ENCODE measurements around the gene ZNF12. TPM values are rescaled to one million over a fixed set of nuclear protein-coding genes. Genes with fewer than 3 reads are reported as not detected.

ZNF12 gene
- total and polyA plus RNA-seq, 10 of the 15 experiments (the other 5 are each of a cell fraction or from before 2014, with no cell fraction given): 6.7 to 38.1 (median 14.4) TPM

GRCh38 chr7:6691103-6691502, 15.6 kb downstream of the ZNF12 start:
- peak; percentile 93 for TF ChIP-seq KLF5 (IDR thresholded peaks at IDR 0.05; ENCODE audit: partially characterized antibody)
- TF ChIP-seq CBX5 (IDR thresholded peaks at IDR 0.05; ENCODE audit: low read depth): peak; percentile 97
- no peak for TF ChIP-seq TCF12 (IDR thresholded peaks at IDR 0.05; ENCODE audit: low read depth, low read length)
- in situ Hi-C loops (cut with MboI): loop anchor here (10.0 kb wide), 1 partner anchor 1626 kb away; no protein-coding TSS in a partner anchor
- Histone ChIP-seq H2AFZ (ENCODE audit: control insufficient read depth, low read depth, low read length) (no peak overlapping the region), H4K20me1 (ENCODE audit: control insufficient read depth, insufficient read depth) (no peaks in the 10 kb centered on the region), H3K4me3 (no peak overlapping the region), H3K36me3 (ENCODE audit: control insufficient read depth in 2 of 2, insufficient read depth in 2 of 2, low read length in 1 of 2) (peaks cover 13 to 69% of the 10 kb centered on the region in 2 experiments), H3K27me3 (replicated peaks in 1 of 2; ENCODE audit: control insufficient read depth in 2 of 2, insufficient read depth in 2 of 2, low read length in 1 of 2) (no peaks in the 10 kb centered on the region), H3K4me1 (ENCODE audit: control insufficient read depth, insufficient read depth, low read length) (no peaks in the 10 kb centered on the region), H3K4me2 (ENCODE audit: control insufficient read depth, insufficient read depth) (no peak overlapping the region), H3K79me2 (ENCODE audit: control insufficient read depth, insufficient read depth, low read length) (no peaks in the 10 kb centered on the region), H3K9me3 (replicated peaks; ENCODE audit: control insufficient read depth, insufficient read depth, low read length) (peaks cover 81% of the 10 kb centered on the region), H3K27ac (ENCODE audit: control insufficient read depth, insufficient read depth) (no peak overlapping the region), H3K9ac (ENCODE audit: control insufficient read depth, insufficient read depth, low read length) (no peak overlapping the region)
- DNase-seq (ENCODE audit: low read depth, low spot score): no peak
- no peak for ATAC-seq
- no peak for FAIRE-seq
- RAD21 ChIA-PET (ENCODE audit: unreplicated experiment): no interaction called here
- no TSS peak for BruUV-seq (replicated peaks)
- WGBS (ENCODE audit: insufficient coverage, insufficient replicate concordance, low lambda C conversion rate, missing lambda C conversion rate): 88% methylated on average over 4 of the region's 4 CpGs
- intact Hi-C loops (cut with micrococcal nuclease; ENCODE audit: unreplicated experiment): no loop called here
- POLR2A ChIA-PET: no interaction called here
- CTCF ChIA-PET: no interaction called here
- SMC1A ChIA-PET (ENCODE audit: uncharacterized antibody, unreplicated experiment): no interaction called here

DNA sequence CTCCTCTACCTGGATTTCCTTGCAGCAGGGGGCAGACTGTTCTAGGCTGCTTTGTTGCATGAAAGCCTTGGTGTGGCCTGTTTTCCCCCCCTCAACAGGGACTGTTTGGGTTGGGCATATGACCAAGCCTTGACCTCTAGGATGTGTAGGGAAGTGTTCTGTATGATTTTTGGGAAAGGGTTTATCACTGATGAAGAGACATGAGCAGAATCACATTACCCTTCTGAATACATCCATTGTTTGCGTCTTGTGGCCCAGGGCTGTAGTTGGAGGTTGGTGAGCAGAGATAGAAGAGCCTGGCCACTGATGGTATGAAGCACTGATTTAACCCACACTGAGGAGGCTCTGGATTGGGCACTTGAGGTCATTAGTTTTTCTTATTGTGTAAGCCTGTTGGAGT, 26.6 kb downstream of the ZNF12 start:
- H3K9me3 ChIP-seq (replicated peaks; ENCODE audit: control insufficient read depth, insufficient read depth, low read length): peaks cover 23% of the 10 kb centered on the region; the same call in 2 of the 3 replicates
- H3K4me2 ChIP-seq (ENCODE audit: control insufficient read depth, insufficient read depth): no peak overlapping the region
- no peak overlapping the region for H3K4me3 ChIP-seq
- DNase-seq (ENCODE audit: low read depth, low spot score): no peak
- ChIA-PET SMC1A (ENCODE audit: uncharacterized antibody, unreplicated experiment) (no interaction called here), CTCF (no interaction called here), POLR2A (no interaction called here), RAD21 (ENCODE audit: unreplicated experiment) (no interaction called here)
- WGBS (ENCODE audit: insufficient coverage, insufficient replicate concordance, low lambda C conversion rate, missing lambda C conversion rate): 100% methylated on average over 1 of the region's 1 CpG
- in situ Hi-C loops (cut with MboI): no loop called here
- no peaks in the 10 kb centered on the region for H4K20me1 ChIP-seq (ENCODE audit: control insufficient read depth, insufficient read depth)
- intact Hi-C loops (cut with micrococcal nuclease; ENCODE audit: unreplicated experiment): no loop called here
- no peak overlapping the region for H3K27ac ChIP-seq (ENCODE audit: control insufficient read depth, insufficient read depth)
- no peak overlapping the region for H2AFZ ChIP-seq (ENCODE audit: control insufficient read depth, low read depth, low read length)
- no peaks in the 10 kb centered on the region for H3K4me1 ChIP-seq (ENCODE audit: control insufficient read depth, insufficient read depth, low read length)
- TF ChIP-seq RFX5 (IDR thresholded peaks at IDR 0.05; ENCODE audit: low read depth, low read length) (no peak), ATF7 (IDR thresholded peaks at IDR 0.05; ENCODE audit: low read depth) (no peak), LARP7 (IDR thresholded peaks at IDR 0.05) (no peak), EGR1 (IDR thresholded peaks at IDR 0.05; ENCODE audit: borderline replicate concordance in 1 of 2, low read depth in 2 of 2, low read length in 2 of 2) (no peak), CBX5 (IDR thresholded peaks at IDR 0.05; ENCODE audit: low read depth) (no peak)
- FAIRE-seq: no peak
- no peaks in the 10 kb centered on the region for H3K36me3 ChIP-seq (ENCODE audit: control insufficient read depth in 2 of 2, insufficient read depth in 2 of 2, low read length in 1 of 2)
- H3K27me3 ChIP-seq (replicated peaks in 1 of 2; ENCODE audit: control insufficient read depth in 2 of 2, insufficient read depth in 2 of 2, low read length in 1 of 2): no peaks in the 10 kb centered on the region
- no peak overlapping the region for H3K9ac ChIP-seq (ENCODE audit: control insufficient read depth, insufficient read depth, low read length)
- H3K79me2 ChIP-seq (ENCODE audit: control insufficient read depth, insufficient read depth, low read length): no peaks in the 10 kb centered on the region
- ATAC-seq: no peak
- no TSS peak for BruUV-seq (replicated peaks)

All from GM12878 (cell line).